Cerebellar cortex (tissue), 1 donor: Measurements from ENCODE around the gene PGGHG.
"Not testable (repeated sequence)": the region's sequence is repeated elsewhere in the genome, so short reads cannot be mapped to it uniquely, and the experiment has no call there.

ENCODE experiments used
- DNase-seq: peaks from one replicate; pipeline ENCODE4 v3.0.0-alpha.2; 2015; ENCODE audit warnings: low spot score

Gene PGGHG

DNA sequence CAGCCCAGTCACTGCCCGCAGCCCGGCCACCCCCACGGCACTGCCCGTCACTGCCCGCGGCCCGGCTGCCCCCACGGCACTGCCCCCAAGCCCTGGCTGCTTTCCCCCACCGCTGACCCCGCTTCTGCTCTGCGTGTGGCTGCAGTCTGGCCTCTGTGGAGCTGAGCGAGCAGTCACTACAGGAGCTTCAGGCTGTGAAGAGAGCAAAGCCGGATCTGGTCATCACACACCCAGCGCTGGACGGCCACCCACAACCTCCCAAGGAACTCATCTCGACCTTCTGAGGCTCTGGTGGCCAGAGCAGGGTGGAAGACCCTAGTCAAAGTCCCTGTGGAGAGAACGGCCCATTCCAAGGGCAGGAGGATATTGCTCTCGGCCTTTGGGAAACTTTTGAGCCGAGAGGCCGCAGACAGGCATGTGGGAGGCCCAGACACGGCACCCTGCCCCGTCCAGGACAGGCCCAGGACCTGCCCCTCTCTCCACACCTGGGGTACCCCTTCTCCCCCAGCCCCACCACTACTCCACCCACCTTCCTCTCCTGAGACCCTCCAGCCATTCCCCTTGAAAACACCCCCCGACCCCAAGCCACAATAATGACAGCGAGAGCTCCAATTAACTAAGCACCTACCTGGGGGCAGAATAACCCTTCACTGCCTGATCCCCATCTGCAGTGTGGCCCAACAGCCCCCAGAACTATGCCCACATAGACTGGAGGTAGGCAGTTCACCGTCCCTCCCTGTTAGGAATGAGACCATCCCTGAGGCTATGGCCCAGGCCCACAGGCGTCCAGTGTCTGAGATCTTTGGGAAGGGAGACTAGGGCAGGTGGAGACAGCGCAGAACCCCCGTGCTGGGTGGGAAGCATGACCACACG, 3.7 kb upstream of the PGGHG start:
- no peak for DNase-seq

DNA sequence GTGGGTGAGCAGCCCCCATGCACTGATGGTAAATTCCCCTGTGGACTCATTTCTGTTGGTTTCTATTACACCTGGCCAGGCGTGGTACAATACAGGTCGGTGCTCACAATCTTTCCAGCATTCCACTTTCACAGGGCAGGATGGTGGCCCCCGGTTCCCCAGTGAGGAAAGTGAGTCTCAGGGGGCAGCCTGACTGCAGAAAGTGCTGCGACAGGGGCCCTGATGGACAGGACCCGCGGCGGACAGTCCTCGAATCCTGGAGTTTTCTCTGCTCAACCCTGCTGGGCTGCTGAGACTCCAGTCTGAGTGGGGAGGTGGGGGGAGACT, 3.1 kb upstream of the PGGHG start:
- no peak for DNase-seq

DNA sequence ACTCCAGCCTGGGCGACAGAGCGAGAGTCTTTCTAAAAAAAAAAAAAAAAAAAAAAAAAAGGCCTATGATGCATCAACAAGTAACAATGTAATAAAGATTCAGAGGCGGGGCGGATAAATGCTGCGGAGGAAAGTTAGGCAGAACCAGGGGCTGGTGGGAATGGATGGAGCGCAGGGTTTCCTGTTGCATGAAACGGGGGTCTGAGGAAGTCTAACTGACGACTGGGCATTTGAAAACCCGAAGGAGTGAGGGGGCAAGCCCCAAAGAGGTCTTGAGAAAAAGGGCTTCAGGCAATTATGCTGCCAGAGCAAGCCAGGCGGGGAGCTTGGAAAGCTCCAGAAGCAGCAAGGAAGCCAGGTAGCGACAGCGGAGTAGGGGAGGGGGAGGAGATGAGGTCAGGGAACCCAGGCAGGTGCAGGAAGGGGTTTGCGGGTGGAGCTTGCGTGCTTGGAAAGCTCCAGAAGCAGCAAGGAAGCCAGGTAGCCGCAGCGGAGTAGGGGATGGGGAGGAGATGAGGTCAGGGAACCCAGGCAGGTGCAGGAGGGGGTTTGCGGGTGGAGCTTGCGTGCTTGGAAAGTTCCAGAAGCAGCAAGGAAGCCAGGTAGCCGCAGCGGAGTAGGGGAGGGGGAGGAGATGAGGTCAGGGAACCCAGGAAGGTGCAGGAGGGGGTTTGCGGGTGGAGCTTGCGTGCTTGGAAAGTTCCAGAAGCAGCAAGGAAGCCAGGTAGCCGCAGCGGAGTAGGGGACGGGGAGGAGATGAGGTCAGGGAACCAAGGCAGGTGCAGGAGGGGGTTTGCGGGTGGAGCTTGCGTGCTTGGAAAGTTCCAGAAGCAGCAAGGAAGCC, 1.7 kb upstream of the PGGHG start:
- DNase-seq, result not testable (repeated sequence)

DNA sequence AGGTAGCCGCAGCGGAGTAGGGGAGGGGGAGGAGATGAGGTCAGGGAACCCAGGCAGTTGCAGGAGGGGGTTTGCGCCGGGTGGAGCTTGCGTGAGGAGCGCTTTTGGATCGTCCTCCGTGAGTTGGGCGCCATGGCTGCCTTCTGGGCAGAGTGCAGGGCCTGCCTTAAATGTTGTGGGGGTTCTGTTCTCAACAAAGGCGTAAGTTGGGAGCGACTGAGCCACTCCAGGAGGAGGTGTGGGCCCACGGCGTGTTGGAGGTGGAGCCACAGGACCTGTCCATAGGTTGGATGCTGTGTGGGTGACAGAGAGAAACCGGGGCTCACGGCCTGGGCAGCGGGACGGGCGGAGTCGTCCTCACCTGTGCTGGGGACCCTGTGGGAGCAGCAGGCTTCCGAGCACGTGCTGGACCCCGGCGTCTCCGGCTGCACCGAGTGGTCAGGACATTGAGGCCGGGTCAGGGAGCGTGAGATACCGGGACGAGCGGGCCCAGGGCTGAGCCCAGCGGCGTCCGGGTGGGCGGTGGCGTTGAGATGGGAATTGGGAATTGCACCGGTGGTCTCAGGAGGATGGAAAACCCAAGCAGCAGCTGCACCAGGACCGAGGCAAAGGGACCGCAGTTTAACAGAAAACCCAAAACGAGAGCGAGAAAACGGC, 977 bp upstream of the PGGHG start:
- DNase-seq, result no peak

DNA sequence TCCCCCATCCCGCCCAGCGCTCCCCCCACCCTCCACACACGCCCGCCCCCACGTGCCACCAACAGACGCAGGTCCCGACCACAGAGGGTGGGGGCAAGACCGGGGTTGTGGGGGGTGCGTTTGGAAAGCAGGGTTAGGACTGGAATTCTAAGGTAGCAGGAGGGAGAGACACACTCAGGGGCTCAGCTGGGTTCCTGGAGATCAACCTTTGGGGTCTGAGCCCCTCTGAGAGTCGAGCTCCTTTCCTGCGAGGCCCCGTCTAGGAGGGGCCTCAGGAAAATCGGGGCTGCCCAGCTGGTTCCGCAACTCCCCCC, 429 bp downstream of the PGGHG start:
- DNase-seq, result no peak

DNA sequence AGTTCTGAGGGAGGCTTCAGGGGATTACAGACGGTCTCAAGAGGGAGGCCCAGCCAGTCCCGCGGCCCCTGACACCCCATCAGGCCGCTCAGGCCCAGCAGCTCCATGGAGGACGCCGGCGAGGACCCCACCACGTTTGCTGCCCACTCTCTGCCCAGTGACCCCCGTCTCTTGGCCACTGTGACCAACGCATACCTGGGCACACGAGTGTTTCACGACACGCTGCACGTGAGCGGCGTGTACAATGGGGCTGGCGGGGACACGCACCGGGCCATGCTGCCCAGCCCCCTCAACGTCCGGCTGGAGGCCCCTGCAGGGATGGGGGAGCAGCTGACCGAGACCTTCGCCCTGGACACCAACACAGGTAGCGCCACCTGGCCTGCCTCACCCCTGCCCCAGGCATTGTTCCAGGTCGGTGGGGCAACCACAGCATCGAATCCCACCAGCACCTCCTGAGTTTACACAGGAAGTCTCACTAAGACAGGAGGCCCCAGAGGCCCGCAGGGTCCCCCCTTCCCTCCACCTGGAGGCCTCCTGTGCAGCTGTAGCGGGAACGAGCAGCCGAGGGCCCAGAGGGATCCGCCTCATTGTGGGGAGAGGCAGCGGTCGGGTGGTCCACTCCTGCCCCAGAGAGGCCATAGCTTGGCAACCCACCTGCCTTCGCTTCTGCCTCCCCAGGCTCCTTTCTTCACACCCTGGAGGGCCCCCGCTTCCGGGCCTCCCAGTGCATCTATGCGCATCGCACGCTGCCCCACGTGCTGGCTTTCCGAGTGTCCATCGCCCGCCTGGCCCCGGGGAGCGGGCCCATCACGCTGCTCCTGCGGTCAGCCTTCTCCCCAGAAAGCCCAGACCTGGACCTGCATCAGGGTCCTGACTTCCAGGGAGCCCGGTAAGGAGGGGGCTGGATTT, 1.0 kb downstream of the PGGHG start:
- DNase-seq, result no peak

DNA sequence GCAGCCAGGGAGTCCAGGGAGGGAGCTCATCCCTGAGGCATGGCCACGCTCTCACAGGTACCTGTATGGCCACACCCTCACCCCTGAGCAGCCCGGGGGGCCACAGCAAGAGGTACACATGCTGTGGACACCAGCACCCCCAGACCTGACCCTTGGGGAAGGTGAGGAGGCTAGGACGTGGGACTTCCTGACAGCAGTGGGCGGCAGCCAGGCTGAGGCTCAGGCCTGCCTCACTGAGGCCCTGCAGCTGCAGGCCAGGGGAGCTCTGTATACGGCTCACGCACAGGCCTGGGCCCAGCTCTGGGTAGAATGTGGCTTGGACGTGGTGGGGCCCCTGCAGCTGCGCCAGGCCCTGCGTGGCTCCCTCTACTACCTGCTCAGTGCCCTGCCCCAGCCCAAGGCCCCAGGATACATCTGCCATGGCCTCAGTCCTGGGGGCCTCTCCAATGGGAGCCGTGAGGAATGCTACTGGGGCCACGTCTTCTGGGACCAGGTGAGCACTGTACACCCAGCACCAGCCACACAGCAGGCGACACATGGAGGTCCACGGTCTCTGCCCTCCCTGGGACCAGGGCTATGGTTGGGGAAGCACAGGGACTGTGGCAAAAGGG, 1.8 kb downstream of the PGGHG start:
- no peak for DNase-seq

DNA sequence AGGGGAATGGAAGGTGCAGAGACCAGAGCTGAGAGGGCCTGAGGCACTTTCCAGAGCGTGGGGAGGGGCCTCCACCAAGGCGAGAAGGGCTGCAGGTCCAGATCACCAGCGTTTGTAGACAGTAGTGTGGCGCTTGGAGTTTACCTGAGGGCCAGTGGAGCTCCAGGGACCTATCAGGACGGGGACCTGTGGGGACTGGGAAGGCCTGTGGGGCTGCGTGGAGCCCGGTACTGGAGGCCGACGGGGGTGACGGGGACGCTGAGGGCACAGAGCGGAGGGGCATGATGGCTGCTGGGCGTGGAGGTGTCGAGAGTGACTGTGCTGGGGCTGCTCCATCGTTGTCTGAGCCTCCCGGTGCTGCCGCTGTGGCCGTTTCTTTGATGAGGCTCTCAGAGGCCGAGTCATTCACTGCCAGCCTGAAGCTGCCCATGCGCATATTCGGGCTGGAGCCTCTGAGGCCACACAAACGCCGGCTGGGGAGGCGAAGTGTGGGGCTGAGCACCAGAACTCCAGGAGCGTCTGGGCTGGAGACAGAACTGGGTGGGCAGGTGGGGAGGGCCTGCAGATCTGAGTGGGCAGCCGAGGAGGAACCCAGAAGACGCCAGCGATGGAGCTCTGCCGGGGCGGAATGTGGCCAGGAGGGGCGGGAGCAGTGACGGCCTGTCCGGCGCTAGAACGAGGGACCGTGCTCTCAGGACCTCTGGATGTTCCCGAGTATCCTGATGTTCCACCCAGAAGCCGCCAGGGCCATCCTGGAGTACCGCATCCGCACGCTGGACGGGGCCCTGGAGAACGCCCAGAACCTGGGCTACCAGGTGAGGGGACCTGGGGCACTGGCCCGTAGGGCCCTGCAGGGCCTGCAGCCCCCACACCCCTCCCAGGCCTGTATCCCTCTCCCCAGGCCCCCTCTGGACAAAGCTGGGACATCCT, 2.6 kb downstream of the PGGHG start:
- DNase-seq, result no peak

DNA sequence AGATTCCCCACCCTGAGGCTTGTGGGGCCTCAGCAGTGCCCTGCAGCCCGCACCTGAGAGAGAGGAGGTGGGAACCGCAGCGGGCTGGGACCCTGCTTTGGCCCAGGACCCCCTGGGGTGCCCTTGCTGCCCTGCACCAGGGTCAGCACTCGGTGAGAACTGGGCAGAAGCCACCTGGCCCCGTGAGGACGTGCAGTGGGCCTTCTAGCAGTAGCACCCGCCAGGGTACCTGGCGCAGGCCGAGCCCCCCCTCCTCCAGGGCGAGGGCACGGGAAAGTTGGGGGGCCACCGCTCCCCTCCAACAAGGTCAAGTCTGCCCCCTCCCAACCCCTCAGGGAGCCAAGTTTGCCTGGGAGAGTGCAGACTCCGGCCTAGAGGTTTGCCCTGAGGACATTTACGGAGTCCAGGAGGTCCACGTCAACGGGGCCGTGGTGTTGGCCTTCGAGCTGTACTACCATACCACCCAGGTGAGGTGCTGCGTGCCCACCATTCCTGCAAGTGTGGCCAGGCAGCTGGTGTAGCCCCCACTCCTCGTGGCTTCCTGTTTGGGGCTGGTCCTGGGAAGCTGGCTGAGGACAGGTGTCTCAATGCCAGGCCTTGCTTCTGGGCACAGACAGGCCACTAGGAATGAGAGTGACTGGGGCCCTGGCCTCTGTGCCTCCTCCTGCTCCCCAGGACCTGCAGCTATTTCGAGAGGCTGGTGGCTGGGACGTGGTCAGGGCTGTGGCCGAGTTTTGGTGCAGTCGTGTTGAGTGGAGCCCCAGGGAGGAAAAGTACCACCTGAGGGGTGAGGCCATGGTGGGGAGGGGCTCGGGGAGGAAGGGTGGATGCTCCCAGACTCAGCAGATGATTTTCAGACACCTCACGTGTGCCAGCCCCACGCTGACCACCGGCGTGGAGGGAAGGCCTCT, 3.5 kb downstream of the PGGHG start:
- no peak for DNase-seq

DNA sequence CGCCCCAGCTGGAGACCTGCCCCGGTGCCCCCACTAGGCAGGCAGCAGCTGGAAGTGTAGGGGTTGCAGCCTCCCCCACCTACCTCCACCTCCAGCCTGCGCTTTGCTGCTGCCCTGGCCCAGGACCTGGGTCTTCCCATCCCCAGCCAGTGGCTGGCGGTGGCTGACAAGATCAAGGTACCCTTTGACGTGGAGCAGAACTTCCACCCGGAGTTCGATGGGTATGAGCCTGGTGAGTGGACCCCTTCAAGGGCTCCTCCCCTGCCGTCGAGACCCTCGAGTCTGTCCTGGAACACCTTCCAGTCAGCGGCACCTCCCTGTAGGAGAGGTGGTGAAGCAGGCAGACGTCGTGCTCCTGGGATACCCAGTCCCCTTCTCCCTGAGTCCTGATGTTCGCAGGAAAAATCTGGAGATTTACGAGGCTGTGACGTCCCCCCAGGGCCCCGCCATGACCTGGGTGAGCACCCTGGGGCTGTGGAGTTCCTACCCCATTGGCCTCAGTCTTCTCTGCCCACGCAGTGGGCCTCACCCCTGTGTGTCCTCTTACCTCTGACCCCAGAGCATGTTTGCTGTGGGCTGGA, 4.4 kb downstream of the PGGHG start:
- no peak for DNase-seq

DNA sequence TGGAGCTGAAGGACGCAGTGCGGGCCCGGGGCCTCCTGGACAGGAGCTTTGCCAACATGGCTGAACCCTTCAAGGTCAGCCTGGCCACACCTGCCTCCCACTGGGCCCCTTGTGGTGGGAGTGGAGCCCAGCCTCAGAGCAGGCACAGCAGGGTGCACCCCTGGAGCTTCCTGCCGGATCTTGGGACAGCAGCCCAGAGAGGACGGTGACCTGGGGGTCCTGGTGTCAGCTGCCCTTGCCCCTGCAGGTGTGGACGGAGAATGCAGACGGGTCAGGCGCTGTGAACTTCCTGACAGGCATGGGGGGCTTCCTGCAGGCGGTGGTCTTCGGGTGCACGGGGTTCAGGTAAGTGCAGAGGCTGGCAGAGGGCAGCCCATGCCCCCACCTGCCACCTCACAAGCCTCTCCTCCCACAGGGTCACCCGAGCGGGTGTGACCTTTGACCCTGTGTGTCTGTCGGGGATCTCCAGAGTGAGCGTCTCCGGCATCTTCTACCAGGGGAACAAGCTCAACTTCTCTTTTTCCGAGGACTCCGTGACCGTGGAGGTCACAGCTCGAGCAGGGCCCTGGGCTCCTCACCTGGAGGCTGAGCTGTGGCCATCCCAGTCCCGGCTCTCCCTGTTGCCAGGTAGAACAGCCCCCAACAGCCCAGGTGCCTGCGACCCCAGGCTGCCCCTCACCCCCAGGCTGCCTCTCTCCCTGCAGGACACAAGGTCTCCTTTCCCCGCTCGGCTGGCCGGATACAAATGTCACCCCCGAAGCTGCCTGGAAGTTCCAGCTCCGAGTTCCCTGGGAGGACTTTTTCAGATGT, 5.1 kb downstream of the PGGHG start:
- no peak for DNase-seq

DNA sequence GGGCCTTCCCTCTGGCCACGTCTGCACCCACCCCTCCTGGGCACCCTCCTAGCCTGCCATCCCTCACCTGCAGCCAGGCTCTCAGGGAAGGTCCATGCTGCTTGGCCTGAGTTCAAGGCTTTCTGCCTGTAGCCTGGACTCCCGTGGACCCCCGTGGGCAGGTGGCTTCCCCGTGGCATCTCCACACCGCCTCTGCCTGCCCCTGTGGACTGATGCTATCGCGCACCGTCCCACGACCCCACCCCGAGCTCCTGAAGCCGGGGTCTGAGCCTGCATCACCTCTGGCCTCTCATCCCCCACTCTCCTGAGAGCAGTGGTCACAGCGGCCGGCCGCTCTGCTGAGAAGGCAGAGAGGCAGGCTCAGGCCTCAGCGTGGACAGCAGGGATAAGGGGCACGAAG, 5.9 kb downstream of the PGGHG start:
- DNase-seq, result no peak

DNA sequence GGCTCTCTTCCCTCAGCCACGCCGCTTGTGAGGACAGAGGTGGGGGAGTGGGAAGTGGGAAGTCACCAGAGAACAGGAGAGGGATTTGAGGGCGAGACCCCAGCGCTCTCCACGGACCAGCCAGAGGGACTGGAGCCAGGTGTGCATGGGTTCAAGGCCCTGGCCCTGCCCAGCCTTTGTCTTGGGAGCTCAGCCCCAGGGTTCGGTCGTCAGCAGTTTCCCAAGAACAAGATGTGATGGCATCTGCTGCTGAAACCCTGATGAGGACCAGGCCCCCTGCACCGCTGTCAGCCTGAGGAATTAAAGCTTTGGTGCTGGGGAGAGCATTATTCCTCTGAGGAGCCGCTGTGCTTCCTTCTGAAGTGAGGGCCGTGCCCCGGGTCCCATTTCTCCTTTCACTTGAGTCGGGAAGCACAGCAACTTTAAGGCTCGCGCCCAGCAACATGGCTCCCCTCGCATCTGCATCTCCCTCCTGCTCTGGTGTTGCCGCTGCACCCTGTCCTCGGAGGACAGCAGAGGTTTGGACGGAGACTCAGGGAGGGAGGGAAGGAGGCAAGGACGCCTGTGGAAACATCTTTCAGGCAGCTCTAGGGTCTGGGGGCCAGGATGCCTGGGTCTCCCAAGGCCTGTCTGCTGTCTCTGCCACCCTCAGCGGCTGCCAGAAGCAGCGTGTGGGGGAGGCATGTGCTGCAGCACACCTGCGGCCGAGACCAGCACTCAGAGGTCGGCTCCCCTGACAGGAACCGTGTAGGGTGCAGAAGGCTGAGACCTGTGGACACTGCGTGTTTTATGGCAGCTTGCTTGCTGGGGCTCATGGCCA, 6.6 kb downstream of the PGGHG start:
- DNase-seq, result no peak

DNA sequence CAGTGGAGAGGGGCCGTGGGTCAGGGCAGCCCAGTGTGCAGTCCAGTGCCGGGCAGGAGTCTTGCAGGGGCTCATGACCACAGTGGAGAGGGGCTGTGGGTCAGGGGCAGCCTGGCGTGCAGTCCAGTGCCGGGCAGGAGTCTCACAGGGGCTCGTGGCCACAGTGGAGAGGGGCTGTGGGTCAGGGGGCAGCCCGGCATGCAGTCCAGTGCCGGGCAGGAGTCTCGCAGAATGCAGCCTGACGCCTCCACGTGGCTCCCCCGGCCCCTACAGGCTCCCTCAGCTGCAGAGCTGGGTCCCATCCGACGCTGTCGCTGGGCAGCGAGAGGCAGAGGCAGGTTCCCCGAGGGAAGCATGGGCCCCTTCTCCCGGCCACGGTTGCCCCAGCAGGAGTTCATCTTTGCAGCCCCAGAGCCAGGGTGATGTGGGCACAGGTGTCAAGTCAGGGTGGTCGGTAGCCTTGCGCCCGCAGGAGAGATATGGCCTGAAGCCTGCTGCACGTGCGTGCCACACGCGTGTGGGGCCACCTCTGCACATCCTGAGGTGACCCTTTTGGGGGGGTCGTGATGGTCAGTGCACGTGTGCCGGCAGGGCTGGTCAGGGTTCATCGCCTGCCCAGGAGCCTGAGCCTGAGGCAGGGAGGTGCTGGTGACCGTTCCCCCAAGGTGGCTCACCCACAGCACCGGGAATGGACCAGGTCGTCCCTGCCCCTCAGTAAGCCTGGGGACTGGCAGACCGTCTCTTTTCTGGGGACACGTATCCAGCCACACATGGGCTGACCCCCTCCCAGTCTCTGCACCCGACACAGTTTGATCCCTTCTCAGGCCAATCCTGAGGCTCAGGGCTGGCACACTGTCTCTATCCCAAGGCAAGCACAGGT, 7.5 kb downstream of the PGGHG start:
- no peak for DNase-seq

DNA sequence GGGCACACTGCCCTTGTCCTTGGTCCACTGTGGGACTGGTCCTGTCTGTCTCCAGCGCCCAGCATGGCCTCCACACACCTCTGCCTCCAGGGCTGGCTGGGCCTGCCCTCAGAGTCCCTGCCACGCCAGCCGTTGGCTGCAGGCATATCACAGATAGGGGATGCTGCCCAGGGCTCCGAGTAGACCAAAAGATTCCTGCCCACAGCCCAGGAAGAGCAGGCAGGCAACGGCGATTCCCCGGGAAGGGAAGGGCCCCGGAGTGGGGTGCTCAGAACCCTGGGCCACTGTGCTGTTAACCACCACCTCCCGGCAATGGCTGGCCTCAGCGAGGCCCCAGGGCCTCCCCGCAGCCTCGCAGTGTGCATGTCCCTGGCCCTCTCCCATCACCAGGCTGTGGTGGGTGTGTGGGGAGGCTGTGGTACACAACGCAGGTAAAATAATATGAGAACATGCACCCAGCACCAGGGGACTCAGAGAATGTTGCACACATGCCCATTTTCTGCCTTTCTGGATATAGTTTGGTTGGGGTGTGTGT, 8.2 kb downstream of the PGGHG start:
- no peak for DNase-seq
